HCT116 (cell line): ENCODE data around the gene SUV39H1.

ENCODE experiments used
- CEBPB ChIP-seq: IDR thresholded peaks from 2 replicates; pipeline ENCODE4 v1.6.1; 2012; ENCODE audit warnings: low read depth
- EZH2 ChIP-seq: fragments of 200-600 bp; sonication (generic); IDR thresholded peaks from 2 replicates; pipeline ENCODE4 v1.6.1; 2017; ENCODE audit warnings: antibody characterized with exemption, mixed run types
- EZH2phosphoT487 ChIP-seq: fragments of 200-600 bp; IDR thresholded peaks from 2 replicates; pipeline ENCODE4 v1.6.1; 2018; ENCODE audit warnings: antibody characterized with exemption, borderline replicate concordance
- JUND ChIP-seq: IDR thresholded peaks from 2 replicates; pipeline ENCODE4 v1.6.1; 2012
- POLR2A ChIP-seq: IDR thresholded peaks from 2 replicates; pipeline ENCODE4 v1.7.0; 2011; ENCODE audit warnings: borderline replicate concordance; ENCODE audit not compliant: insufficient read depth, insufficient read length; ENCODE audit errors: extremely low read depth
- RAD21 ChIP-seq: IDR thresholded peaks from 2 replicates; pipeline ENCODE4 v1.6.1; 2012; ENCODE audit warnings: low read depth, mild to moderate bottlenecking
- SP1 ChIP-seq: IDR thresholded peaks from 2 replicates; pipeline ENCODE4 v1.6.1; 2012; ENCODE audit warnings: low read depth
- ZFX ChIP-seq: fragments of 450-650 bp; IDR thresholded peaks from 2 replicates; pipeline ENCODE4 v1.6.1; 2017
- TF ChIP-seq, protein P1 (sequence below): IDR thresholded peaks from 2 replicates; pipeline ENCODE4 v1.6.1; 2012; ENCODE audit warnings: low read depth
- TF ChIP-seq, protein P2 (sequence below), 3 experiments: fragments of 200-600 bp in 1 of 3; sonication (generic) in 1 of 3; IDR thresholded peaks in 2 of 3; conservative IDR thresholded peaks in 1 of 3; 2 replicates each; pipeline ENCODE4 v1.5.1; 2012 to 2017; ENCODE audit warnings: low read depth in 2 of 3, low read length in 2 of 3, antibody characterized with exemption in 1 of 3, borderline replicate concordance in 1 of 3, control low read depth in 1 of 3, mild to moderate bottlenecking in 1 of 3, mixed read lengths in 1 of 3, mixed run types in 1 of 3, moderate library complexity in 1 of 3; ENCODE audit not compliant: insufficient read depth in 1 of 3
- TF ChIP-seq, protein P3 (sequence below): IDR thresholded peaks from 2 replicates; pipeline ENCODE4 v1.6.1; 2011; ENCODE audit warnings: mild to moderate bottlenecking, low read length, moderate library complexity; ENCODE audit not compliant: insufficient replicate concordance; ENCODE audit errors: extremely low read depth
- TF ChIP-seq, protein P4 (sequence below): IDR thresholded peaks from 2 replicates; pipeline ENCODE4 v1.6.1; 2012

DNA sequence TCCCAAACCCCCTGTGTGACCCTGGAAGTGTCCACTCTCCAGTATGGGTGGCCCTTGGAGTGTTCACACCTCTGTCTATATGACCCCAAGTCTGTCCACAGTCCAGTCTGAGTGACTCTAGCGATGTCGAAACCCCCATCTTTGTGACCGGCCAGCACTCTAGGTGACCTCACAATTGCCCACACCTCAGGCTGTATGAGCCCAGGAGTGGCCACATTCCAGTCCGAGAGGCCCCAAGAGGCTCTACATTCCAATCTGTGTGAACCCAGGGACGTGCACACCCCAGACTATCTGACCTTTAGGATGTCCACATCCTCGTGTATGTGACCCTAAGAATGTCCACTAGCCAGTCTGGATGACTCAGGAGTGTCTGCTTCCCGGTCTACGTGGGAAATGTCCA is 57.7 kb downstream of the SUV39H1 start:
- TF ChIP-seq, protein P1, sequence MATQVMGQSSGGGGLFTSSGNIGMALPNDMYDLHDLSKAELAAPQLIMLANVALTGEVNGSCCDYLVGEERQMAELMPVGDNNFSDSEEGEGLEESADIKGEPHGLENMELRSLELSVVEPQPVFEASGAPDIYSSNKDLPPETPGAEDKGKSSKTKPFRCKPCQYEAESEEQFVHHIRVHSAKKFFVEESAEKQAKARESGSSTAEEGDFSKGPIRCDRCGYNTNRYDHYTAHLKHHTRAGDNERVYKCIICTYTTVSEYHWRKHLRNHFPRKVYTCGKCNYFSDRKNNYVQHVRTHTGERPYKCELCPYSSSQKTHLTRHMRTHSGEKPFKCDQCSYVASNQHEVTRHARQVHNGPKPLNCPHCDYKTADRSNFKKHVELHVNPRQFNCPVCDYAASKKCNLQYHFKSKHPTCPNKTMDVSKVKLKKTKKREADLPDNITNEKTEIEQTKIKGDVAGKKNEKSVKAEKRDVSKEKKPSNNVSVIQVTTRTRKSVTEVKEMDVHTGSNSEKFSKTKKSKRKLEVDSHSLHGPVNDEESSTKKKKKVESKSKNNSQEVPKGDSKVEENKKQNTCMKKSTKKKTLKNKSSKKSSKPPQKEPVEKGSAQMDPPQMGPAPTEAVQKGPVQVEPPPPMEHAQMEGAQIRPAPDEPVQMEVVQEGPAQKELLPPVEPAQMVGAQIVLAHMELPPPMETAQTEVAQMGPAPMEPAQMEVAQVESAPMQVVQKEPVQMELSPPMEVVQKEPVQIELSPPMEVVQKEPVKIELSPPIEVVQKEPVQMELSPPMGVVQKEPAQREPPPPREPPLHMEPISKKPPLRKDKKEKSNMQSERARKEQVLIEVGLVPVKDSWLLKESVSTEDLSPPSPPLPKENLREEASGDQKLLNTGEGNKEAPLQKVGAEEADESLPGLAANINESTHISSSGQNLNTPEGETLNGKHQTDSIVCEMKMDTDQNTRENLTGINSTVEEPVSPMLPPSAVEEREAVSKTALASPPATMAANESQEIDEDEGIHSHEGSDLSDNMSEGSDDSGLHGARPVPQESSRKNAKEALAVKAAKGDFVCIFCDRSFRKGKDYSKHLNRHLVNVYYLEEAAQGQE: no peak
- TF ChIP-seq, protein P2, sequence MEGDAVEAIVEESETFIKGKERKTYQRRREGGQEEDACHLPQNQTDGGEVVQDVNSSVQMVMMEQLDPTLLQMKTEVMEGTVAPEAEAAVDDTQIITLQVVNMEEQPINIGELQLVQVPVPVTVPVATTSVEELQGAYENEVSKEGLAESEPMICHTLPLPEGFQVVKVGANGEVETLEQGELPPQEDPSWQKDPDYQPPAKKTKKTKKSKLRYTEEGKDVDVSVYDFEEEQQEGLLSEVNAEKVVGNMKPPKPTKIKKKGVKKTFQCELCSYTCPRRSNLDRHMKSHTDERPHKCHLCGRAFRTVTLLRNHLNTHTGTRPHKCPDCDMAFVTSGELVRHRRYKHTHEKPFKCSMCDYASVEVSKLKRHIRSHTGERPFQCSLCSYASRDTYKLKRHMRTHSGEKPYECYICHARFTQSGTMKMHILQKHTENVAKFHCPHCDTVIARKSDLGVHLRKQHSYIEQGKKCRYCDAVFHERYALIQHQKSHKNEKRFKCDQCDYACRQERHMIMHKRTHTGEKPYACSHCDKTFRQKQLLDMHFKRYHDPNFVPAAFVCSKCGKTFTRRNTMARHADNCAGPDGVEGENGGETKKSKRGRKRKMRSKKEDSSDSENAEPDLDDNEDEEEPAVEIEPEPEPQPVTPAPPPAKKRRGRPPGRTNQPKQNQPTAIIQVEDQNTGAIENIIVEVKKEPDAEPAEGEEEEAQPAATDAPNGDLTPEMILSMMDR (IDR thresholded peaks at IDR 0.05 in 2 of 3, conservative IDR thresholded peaks at IDR 0.05 in 1 of 3; ENCODE audit: borderline replicate concordance in 1 of 3, insufficient read depth in 1 of 3, low read depth in 2 of 3, low read length in 2 of 3): no peak
- TF ChIP-seq, protein P3, sequence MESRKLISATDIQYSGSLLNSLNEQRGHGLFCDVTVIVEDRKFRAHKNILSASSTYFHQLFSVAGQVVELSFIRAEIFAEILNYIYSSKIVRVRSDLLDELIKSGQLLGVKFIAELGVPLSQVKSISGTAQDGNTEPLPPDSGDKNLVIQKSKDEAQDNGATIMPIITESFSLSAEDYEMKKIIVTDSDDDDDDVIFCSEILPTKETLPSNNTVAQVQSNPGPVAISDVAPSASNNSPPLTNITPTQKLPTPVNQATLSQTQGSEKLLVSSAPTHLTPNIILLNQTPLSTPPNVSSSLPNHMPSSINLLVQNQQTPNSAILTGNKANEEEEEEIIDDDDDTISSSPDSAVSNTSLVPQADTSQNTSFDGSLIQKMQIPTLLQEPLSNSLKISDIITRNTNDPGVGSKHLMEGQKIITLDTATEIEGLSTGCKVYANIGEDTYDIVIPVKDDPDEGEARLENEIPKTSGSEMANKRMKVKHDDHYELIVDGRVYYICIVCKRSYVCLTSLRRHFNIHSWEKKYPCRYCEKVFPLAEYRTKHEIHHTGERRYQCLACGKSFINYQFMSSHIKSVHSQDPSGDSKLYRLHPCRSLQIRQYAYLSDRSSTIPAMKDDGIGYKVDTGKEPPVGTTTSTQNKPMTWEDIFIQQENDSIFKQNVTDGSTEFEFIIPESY: no peak
- TF ChIP-seq POLR2A: no peak
- no peak for TF ChIP-seq EZH2phosphoT487
- TF ChIP-seq ZFX: no peak
- no peak for TF ChIP-seq CEBPB
- TF ChIP-seq EZH2: no peak
- no peak for TF ChIP-seq JUND
- no peak for TF ChIP-seq SP1
- TF ChIP-seq, protein P4, sequence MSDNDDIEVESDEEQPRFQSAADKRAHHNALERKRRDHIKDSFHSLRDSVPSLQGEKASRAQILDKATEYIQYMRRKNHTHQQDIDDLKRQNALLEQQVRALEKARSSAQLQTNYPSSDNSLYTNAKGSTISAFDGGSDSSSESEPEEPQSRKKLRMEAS: no peak
- TF ChIP-seq RAD21: no peak
